IPS DF 19.7 (cell line): ENCODE measurements around the gene PRDM16.
A peak's percentile ranks its signal among the peaks of the same experiment; 100 is the strongest.

Experiments used
- DNase-seq: peaks from one replicate; pipeline ENCODE4 v3.0.0-alpha.2; 2013; ENCODE audit warnings: low read depth, low spot score

PRDM16 gene

DNA sequence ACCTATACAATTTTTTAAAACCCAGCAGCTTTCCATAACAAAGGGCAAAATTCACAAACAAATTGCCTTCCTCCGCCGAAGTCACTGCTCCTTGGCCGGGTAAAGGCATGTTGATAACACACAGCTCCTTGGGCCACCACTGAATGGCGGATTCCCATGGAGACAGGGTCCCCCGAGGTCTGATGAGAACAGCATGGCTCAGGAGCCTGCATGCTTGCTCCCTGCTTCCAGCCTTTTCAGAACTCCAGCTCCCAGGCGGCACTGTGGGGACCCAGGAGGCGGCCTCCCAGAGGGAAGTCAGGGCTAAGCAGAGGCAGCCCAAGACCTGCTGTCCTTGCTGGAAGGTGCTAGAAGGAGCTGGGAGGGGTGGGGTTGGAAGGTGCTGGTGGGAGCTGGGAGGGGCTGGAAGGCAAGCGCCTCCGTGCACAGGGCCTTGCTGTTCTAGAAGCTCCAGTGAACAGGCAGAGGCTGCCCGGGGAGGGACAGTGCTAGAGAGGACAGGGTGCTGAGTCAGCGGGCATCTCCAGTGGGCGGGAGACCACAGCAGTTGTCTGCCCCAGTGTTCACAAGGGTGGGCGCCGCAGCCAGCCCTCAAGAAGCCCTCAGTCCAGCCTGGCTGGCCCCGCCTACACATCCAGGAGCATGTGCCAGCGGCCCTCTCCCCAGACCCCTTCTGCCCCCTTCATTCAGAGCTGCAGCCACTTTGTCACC is 35.1 kb downstream of the PRDM16 start:
- DNase-seq = no peak

DNA sequence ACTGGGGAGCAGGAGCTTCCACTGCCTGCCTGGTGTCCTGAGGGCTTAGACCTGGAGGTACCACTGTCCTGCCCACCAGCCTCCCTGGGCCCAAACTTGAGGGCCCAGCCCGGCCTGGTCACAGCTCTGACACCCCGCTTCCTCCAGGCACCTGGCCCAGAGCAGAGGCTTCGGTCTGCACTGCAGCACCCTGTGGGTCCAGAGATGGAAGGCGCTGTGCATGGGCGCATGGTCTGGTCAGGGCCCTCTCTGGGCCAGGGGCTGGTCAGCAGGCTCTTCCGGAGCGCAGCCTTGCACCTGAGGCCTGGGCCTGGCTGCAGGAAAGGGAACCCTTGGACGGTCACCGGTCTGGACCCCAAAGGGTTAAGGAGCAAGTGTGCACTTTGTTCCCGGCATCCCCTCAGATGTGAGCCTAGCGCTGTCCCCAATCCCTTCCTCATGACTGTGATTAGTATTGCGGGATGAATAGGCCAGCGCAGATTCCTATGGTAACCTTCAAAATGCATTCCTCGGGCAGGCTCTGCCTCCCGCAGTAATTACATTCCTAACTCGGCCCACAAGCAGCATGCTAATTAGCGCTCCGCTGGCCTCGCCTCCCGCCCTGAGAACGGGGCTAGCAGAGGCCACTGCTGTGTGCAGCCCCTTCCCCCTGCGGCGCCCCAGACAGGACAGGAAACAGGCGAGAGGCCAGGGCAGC is 36.3 kb downstream of the PRDM16 start:
- DNase-seq = peak; percentile 63

DNA sequence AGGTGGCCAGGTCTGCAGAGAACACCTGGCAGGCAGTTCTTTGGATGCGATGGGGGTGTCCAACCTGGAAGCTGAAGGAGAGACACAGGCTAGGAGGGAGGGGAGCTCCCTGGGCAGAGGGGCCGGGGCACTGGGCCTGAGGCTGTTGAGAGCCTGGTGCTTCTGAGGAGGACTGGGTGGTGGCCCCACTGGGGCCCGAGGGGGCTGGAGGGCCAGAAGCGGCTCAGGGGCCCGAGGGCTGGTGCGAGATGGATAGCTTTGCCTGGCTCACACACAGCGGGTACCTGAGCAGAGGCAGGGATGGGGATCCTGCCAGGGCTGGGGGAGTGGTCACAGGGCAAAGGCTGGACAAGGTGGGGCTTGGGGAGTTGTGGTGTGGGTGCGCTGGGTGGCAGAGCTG is 37.2 kb downstream of the PRDM16 start:
- no peak for DNase-seq

- no peak for DNase-seq
These were observed 38.2 kb downstream of the PRDM16 start for GRCh38 chr1:3107201-3107600.

DNA sequence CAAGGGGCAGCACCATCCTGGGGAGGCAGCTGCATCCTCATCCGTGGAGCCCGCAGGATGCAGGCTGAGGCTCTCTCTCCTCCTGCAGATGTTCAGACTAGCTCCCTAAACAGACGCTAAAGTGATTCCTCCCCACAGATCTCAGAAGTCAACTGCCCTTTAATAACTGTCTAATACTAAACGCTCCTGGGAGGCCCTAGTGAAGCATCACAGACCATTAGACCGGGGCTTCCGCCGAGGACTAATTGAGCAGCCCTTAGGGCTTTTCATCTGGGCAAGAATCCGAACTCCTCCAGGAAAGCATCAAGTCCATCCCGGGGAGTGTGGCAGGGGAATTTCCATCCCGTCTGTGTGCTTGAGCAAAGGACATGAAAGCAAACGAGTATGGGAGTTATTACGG is 40.4 kb downstream of the PRDM16 start:
- DNase-seq = no peak

- DNase-seq = no peak
These were observed 42.5 kb downstream of the PRDM16 start for GRCh38 chr1:3111348-3112021.

- no peak for DNase-seq
These were observed 43.5 kb downstream of the PRDM16 start for GRCh38 chr1:3112526-3112925.

DNA sequence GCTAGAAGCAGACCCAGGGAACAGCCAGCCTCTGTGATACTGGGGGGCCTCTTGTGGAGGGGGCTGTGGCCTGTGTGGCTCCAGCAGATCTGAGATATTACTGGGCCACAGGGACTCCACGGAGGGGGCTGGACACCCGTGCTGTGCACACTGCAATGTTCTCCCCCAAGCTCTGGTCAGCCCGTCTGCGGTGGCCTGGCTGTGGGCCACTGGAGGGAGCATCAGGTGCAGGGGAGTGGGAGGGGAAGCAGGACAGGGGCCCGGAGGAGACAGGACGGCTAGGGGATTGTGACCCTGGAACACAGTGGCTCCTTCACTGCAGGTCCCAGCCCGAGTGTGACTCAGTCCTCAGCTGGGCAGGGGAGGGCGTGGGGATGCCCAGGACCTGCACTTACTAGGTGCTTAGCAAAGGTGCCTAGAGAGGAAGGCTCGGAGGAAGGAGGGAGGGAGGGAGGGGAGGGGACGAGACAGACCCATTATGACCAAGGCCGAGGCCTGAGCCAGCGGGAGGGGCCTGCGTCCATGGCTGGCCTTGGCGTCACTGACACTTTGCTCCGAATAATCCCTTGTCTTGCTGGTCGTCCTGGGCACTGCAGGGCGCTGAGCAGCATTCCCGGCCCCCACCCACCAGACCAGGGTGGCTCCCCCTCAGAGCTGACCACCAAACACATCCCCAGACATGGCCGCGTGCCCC is 44.2 kb downstream of the PRDM16 start:
- DNase-seq = no peak

DNA sequence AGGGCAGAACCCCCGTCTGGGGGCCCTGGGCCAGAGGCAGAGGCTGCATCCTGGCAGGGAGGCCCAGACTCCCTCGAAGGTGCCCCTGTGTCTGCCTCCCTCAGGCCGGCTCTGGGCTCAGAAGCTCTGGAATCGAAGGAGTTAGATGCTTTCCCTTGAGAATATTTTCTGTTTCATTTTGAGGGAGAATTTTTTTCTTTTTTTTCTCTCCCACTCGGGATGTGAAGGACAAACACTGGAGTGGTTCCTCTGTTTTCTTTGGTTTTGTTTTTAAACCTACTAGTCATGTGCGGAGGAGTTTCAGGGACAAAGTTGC is 44.7 kb downstream of the PRDM16 start:
- no peak for DNase-seq

DNA sequence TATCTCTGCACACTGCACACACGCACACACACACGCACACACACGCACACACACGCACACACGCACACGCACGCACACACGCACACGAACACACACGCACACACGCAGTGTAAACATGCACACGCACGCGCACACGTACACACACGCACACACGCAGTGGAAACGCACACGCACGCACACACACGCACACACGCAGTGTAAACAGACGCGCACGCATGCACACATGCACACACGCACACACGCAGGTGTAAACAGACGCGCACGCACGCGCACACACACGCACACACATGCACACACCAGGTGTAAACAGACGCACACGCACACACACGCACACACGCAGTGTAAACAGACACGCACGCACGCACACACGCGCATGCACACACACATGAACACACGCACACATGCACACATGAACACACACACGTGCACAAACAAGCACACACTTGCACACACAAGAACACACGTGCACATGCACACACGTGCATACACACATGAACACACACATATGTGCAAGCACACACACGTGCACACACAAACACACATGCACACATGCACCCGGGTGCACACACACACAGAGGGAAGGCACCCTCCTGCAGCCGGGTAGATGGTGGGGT is 45.2 kb downstream of the PRDM16 start:
- no peak for DNase-seq

DNA sequence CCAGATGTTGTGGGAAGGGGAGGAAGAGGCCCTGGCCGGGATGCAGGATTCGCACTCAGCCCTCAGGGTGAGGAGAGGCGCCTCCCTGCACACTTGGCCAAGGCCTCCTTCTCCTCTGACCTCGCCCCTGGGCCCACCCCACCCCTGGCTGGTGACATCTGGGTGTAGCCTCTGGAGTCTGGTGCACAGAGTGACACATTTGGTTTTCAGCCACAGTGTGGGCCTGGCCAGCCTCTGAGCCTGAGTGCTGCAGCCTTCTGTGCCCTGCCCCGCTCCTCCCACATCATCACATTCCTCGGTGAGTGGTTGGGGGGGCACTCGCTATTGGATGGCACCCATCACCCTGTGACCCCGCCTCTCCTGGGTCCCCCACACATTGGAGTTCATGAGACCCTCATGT is 45.8 kb downstream of the PRDM16 start:
- DNase-seq = no peak

DNA sequence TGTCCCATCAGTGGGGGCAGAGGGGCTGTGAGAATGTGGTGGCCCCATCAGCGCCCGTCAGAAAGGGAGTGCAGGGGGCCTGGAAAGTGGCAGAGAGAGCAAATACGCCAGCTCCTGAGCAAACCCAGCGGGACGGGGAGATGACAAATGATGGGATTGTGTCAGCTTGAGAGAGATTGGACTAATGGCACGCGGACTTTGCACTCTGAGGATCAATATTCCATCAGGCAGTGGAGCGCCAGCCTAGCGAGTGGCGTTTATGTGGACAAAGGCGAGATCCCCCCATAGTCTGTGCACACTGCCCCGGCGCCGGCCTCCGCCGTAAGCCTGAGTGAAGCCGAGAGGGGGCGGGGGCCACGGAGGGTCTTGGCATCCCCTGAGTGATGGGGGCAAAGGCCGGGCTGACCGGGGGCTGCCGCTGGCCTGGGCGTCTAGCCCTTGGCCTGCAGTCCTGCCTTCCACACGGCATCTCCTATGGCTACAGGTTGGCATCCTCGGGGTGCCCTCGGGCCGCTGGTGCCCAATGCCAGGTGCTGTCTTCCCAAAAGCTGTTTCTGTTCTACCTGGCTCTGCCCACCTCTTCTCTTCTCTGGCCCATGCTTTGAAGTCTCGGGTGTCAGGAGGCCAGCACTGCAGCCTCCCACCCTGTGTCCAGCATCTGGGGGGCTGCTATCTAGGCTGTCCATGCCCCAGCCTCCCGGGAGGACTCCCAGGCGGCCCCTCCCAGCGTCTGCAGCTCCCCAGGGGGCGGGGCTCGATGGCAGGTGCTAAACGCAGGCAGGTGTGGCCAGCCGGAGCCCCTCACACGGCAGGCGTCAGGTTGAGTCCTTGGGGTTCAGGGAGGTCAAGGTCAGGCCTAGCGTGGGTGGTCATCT is 46.5 kb downstream of the PRDM16 start:
- no peak for DNase-seq

GRCh38 chr1:3116150-3116510 is 47.1 kb downstream of the PRDM16 start:
- DNase-seq = no peak

GRCh38 chr1:3116560-3116959 is 47.6 kb downstream of the PRDM16 start:
- no peak for DNase-seq

DNA sequence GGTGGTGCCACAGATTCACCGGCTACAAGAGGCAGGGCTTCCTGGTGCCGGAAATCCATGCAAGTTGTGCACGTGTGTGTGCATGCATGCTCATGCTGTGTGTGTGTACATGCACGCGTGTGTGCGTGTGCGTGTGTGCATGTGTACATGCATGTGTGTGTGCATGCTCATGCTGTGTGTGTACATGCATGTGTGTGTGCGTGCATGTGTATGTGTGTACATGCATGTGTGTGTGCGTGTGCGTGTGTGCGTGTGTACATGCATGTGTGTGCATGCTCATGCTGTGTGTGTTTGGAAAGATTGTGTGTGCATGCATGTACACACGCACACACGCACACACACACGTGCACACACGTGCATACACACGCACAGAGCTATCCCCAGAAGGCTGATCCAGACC is 48.9 kb downstream of the PRDM16 start:
- no peak for DNase-seq

- DNase-seq = no peak
These were observed 50.1 kb downstream of the PRDM16 start for GRCh38 chr1:3119061-3119460.

DNA sequence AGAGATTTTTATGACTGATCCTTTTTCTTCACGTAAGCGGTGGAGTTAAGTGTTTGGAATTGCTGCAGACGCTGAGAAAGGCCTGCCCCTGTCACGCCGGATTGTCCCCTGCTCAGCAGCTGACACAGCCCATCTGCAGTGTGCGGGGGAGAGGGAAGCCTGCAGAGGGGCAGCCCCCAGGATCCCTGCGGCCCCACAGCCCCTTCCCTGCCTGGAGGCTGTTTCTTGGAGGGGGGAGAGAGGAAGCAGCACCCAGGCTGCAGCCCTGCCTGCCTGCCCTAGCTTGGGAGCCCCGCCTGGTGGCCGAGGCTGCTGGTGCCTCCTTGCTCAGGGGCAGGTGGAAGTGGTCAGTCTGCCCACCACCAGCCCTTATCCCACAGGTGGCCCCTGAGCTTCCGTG is 50.7 kb downstream of the PRDM16 start:
- no peak for DNase-seq

- DNase-seq = no peak
These were observed 51.1 kb downstream of the PRDM16 start for GRCh38 chr1:3120140-3120539.

- no peak for DNase-seq
These were observed 52.0 kb downstream of the PRDM16 start for GRCh38 chr1:3120994-3121393.

DNA sequence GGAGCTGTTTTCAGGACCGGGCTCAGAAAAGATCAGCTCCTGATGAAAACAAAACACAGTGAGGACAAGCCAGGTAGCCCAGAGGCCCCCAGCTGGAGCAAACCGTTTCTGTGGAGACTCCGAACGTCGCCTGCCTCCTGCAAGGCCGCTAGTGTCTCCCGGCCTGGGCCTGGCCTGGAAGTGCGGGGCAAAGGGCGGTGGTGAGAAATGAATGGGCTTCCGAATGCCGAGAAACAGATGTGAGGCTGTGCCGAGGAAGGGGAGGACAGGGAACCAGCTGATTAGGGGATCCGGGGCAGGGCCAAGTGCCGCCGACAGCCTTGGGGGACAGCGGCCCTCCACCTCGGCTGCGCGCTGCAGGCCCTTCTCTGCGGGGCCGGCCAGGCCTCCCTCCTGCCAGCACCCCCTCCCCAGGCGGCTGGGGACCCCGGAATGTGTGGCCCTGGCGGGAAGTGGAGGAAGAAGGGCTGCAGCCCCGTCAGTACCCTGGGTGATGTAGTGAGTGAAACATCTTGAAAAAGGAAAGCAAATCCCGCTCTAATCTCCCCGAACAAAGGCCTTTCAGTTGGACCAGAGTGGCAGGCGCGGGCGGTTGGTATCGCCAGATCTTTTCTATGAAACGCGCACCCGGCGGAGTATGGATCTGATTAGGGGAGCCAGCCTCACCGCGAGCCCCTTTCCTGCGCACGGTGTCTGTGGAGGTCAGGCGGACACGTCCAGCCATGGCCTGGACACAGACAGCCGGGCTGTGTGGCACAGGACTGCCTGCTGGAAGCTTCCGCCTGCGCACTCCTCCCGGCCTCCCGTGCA is 52.6 kb downstream of the PRDM16 start:
- DNase-seq = no peak
